KOPT-K1 (cell line): ENCODE measurements around the gene DNAJC15.

Experiments used
- H3K27ac ChIP-seq: fragments of 200-600 bp; sonication (generic); 2 replicates; pipeline ENCODE4 v1.5.1; 2016; ENCODE audit warnings: antibody characterized with exemption, mild to moderate bottlenecking, low read depth, low read length; ENCODE audit not compliant: poor library complexity, severe bottlenecking
- H3K36me3 ChIP-seq: fragments of 200-600 bp; sonication (generic); 2 replicates; pipeline ENCODE4 v1.5.1; 2017; ENCODE audit warnings: antibody characterized with exemption, mild to moderate bottlenecking, low read length, moderate library complexity; ENCODE audit not compliant: insufficient read depth
- H3K9me3 ChIP-seq: fragments of 200-600 bp; sonication (generic); 2 replicates; pipeline ENCODE4 v1.5.1; 2017; ENCODE audit warnings: antibody characterized with exemption, low read length, mild to moderate bottlenecking; ENCODE audit not compliant: insufficient read depth, poor library complexity, severe bottlenecking

The DNAJC15 gene

DNA sequence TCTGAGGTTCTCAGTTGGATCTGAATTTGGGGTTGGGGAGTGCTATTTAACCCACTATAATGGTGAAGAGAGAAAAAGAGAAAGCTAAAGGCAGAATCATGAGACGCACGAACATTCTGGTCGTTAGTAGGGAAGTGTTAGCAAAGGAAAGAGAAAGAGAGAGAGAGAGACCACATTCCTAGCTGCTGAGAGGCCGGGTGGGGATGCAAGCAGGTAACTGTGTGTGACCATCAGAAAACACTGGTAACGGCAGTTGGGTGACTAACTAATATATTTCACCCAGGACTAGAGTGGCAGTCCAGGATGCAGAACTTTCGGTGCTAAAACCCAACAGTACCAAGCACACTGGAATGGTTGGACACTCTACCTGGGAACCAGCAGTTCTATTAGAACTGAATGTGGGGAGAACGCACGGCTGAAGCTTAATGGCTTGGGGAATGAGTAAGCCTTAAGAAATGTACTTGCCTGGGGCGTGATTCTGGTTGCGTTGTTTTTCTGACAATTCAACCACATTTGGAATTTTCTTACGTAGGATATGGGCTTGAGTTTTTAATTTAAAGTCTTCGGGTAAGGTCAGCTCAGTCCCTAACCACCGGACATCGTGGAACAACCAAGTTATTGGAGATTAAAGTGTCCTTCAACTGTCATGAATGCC is 130.2 kb downstream of the DNAJC15 start:
- H3K27ac ChIP-seq, result no peak overlapping the region
- no peaks in the 10 kb centered on the region for H3K9me3 ChIP-seq
- no peaks in the 10 kb centered on the region for H3K36me3 ChIP-seq

DNA sequence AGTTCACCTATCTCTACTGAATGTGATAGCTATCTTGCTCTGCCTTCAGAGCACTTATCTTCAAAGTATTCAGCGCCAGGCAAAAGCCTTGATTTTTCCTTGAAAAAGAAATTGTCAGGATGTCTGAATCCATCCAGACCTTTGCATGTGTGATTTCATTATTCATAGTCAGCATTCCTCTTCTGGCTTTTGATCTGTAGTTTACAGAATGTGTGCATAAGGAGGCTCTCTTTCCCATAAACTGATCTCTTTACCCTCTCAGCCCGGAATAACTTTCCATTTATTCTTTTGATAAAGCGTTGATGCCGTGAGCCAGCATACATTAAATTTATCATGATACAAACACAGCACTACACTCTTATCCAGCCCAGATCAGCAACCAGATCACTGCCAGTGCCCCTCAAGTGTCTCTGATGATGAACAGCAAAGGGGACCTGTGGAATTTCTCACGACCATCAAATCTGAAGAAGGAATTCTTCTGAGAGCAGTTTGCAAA is 130.8 kb downstream of the DNAJC15 start:
- Histone ChIP-seq H3K9me3 (no peaks in the 10 kb centered on the region), H3K27ac (no peak overlapping the region), H3K36me3 (no peaks in the 10 kb centered on the region)

DNA sequence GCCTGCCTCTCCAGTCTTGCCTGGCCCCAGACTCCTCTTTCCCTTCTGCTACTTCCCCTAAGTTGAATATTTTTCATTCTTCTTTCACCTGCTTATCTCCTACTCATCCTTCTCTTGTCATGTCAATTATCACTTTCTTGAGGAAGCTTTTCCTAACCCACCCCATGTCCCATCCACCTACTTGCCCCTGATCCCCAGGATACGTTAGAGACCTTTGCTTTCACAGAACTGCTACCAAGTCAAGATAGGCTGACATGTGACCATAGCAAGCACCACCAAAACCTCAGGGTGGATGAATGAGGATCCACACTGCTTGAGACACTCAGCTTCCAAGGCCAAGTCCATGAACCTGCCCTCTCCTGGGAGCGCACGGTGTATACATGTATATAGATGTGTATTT is 131.5 kb downstream of the DNAJC15 start:
- Histone ChIP-seq H3K9me3 (no peaks in the 10 kb centered on the region), H3K36me3 (no peaks in the 10 kb centered on the region), H3K27ac (no peak overlapping the region)

DNA sequence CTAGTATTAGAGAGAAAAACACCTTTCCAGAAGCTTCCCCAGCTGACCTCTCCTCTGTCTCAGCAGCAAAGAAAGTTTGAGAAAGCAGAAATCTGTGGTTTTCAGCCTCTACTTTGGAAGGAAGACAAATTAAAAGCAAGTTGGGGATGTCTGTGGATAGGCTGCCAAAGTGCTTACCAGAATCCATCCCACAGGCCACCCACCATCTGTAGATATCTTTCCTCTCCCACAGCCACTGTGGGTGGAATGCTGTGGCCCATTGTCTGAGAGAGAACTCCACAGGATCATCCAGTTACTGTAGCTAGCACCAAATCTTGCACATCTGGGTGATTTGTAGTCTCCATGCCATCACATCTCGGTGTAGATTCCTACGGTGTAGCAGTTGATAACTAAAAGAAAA is 133.5 kb downstream of the DNAJC15 start:
- H3K9me3 ChIP-seq, result no peaks in the 10 kb centered on the region
- no peak overlapping the region for H3K27ac ChIP-seq
- H3K36me3 ChIP-seq, result no peaks in the 10 kb centered on the region

DNA sequence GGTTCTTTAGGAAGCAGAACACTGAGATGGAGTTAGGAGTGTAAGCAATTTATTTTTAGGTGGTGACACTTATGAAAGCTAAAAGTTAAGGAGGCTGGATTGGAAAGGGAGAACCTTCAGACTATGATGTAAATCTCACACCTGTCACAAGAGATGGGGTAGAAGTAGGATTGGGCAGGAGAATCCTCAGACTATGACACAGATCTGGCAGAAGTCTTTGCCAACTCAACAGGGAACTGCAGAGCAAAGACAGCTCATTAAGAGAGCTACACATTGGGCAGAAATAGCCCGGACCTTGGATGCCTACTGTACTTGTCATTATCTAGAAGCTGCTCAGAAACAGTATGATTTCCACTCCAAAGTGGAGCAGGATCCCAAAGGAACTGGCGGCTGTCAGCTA is 134.4 kb downstream of the DNAJC15 start:
- Histone ChIP-seq H3K27ac (no peak overlapping the region), H3K36me3 (no peaks in the 10 kb centered on the region), H3K9me3 (no peaks in the 10 kb centered on the region)

DNA sequence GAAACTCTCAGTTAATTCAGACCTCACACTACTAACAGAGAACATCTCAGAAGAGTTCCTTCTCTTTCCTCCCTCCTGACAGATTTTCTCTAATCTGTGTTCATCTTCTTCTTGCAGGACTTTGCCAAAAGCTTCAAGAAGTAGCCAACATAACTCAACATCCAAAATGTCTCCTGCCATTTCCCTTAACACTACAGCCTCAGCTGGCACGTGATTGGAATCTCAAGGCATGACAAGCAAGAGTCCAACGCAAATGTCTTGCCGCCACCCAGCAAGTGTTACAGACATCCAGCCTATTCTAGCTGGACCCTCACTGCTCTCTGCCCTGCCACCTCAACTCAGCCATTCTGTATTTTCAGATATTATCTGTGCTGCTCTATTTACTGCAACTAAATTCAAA is 135.1 kb downstream of the DNAJC15 start:
- Histone ChIP-seq H3K9me3 (no peaks in the 10 kb centered on the region), H3K27ac (no peak overlapping the region)

DNA sequence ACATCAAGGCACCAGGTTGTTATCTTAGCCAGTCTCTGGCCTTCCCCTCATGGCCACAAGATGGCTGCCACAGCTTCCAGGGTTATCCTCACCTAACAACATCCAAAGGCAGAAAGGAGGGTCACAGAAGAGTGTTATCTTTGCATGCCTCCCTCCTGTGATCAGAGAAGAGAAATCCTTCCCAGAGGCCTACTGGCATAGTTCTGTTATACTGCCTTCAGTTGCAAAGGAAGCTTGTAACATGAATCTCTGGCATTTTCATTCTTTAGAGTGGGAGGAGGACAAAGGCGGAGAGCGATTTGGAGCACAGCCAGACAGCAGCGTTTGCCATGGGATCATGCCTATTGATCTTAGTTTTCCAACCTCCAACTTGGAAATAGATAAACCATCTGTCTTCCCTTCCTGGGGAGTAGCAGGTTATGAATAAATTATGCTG is 135.7 kb downstream of the DNAJC15 start:
- H3K27ac ChIP-seq, result no peak overlapping the region
- no peaks in the 10 kb centered on the region for H3K36me3 ChIP-seq
- no peaks in the 10 kb centered on the region for H3K9me3 ChIP-seq

More for the DNA sequence above, 135.1 kb downstream of the DNAJC15 start:
- no peaks in the 10 kb centered on the region for H3K36me3 ChIP-seq
